Measurements from ENCODE around the gene IQCM.

DNA sequence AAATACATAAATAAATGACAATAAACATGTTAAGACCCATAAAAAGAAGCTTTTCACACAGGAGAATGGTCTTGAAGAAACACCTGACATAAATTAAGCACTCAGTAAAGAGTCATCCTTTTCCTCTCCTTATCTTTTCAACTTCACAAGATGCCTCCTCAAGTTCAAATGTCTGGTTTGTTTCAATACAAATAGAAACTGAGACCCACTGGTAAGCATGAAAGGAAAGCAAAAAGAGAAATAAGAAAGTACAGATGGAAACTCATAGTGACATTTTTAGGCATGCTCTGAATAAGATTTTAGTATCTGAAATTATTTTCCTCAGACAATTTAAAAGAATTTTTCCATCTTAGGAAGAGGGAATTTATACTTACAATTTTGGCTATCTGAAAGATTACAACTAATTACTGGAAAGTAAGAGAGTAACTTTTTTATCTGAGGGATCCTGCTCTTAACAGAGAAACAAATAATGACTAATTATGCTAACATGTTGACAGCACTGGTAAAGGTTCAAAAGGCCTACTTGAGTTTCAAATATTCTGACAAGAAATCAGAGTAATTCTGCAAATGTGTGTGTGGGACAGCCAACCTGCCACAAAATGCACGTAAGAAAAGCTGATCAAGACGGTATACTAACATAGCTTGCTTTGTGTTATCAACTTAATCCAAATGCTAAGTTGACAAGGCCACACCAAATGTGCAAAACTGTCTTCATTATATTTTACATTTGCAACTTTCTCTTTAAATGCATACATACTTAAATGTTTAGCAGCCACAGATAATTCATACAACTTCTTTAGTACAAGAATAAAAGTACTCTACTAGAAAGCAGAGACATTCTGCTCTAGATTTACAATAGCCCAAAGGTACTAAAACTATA is 113.0 kb downstream of the IQCM start:
- TF ChIP-seq, protein P1, sequence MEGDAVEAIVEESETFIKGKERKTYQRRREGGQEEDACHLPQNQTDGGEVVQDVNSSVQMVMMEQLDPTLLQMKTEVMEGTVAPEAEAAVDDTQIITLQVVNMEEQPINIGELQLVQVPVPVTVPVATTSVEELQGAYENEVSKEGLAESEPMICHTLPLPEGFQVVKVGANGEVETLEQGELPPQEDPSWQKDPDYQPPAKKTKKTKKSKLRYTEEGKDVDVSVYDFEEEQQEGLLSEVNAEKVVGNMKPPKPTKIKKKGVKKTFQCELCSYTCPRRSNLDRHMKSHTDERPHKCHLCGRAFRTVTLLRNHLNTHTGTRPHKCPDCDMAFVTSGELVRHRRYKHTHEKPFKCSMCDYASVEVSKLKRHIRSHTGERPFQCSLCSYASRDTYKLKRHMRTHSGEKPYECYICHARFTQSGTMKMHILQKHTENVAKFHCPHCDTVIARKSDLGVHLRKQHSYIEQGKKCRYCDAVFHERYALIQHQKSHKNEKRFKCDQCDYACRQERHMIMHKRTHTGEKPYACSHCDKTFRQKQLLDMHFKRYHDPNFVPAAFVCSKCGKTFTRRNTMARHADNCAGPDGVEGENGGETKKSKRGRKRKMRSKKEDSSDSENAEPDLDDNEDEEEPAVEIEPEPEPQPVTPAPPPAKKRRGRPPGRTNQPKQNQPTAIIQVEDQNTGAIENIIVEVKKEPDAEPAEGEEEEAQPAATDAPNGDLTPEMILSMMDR (IDR thresholded peaks at IDR 0.05), result no peak
- TF ChIP-seq POLR2A (IDR thresholded peaks at IDR 0.05), result no peak
